ENCODE measurements around the gene GDF2. TPM values are rescaled to one million over a fixed set of nuclear protein-coding genes. Genes with fewer than 3 reads are reported as not detected.

GDF2 gene
- total RNA-seq, 1 experiment from 2014 or later: not detected

GRCh38 chr10:47283101-47283630 is 39.1 kb upstream of the GDF2 start:
- Mint-ChIP-seq H3K4me3 (ENCODE audit: unreplicated experiment) (no peak overlapping the region), H3K27me3 (ENCODE audit: insufficient read depth, unreplicated experiment) (peaks cover 27% of the 10 kb centered on the region), H3K27ac (ENCODE audit: unreplicated experiment) (no peak overlapping the region), H3K36me3 (ENCODE audit: insufficient read depth, unreplicated experiment) (no peaks in the 10 kb centered on the region), H3K9me3 (ENCODE audit: unreplicated experiment) (no peaks in the 10 kb centered on the region), H3K4me1 (ENCODE audit: low read depth, unreplicated experiment) (no peaks in the 10 kb centered on the region)
- no peak for DNase-seq
- Histone ChIP-seq H3K4me3 (ENCODE audit: low read depth, low read length) (no peak overlapping the region), H3K36me3 (ENCODE audit: control insufficient read depth, insufficient read depth, low read length) (no peaks in the 10 kb centered on the region), H3K9me3 (no peaks in the 10 kb centered on the region), H3K27me3 (replicated peaks; ENCODE audit: control insufficient read depth, insufficient read depth, low read length) (no peaks in the 10 kb centered on the region), H3K4me1 (no peaks in the 10 kb centered on the region)
- ChIA-PET CTCF (interaction anchor here (0.7 kb wide), 1 partner anchor 1626 kb away, joined by 3 read pairs; no protein-coding TSS in a partner anchor), POLR2A (no interaction called here)
- intact Hi-C loops (cut with micrococcal nuclease; ENCODE audit: unreplicated experiment): no loop called here
- TF ChIP-seq, protein P1, sequence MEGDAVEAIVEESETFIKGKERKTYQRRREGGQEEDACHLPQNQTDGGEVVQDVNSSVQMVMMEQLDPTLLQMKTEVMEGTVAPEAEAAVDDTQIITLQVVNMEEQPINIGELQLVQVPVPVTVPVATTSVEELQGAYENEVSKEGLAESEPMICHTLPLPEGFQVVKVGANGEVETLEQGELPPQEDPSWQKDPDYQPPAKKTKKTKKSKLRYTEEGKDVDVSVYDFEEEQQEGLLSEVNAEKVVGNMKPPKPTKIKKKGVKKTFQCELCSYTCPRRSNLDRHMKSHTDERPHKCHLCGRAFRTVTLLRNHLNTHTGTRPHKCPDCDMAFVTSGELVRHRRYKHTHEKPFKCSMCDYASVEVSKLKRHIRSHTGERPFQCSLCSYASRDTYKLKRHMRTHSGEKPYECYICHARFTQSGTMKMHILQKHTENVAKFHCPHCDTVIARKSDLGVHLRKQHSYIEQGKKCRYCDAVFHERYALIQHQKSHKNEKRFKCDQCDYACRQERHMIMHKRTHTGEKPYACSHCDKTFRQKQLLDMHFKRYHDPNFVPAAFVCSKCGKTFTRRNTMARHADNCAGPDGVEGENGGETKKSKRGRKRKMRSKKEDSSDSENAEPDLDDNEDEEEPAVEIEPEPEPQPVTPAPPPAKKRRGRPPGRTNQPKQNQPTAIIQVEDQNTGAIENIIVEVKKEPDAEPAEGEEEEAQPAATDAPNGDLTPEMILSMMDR (IDR thresholded peaks at IDR 0.05; ENCODE audit: insufficient read depth in 1 of 2, low read depth in 1 of 2, low read length in 1 of 2, severe bottlenecking in 1 of 2, unreplicated experiment in 1 of 2): no peak
- no TSS peak for BruUV-seq (replicated peaks)

GRCh38 chr10:47283848-47284247 is 38.4 kb upstream of the GDF2 start:
- no peaks in the 10 kb centered on the region for H3K27me3 ChIP-seq (replicated peaks; ENCODE audit: control insufficient read depth, insufficient read depth, low read length)
- TF ChIP-seq, protein P1 (IDR thresholded peaks at IDR 0.05; ENCODE audit: insufficient read depth in 1 of 2, low read depth in 1 of 2, low read length in 1 of 2, severe bottlenecking in 1 of 2, unreplicated experiment in 1 of 2): no peak
- H3K27me3 Mint-ChIP-seq (ENCODE audit: insufficient read depth, unreplicated experiment): peaks cover 31% of the 10 kb centered on the region
- intact Hi-C loops (cut with micrococcal nuclease; ENCODE audit: unreplicated experiment): no loop called here
- H3K9me3 ChIP-seq: no peaks in the 10 kb centered on the region
- CTCF ChIA-PET: no interaction called here
- no peaks in the 10 kb centered on the region for H3K4me1 ChIP-seq
- BruUV-seq (replicated peaks): no TSS peak
- POLR2A ChIA-PET: no interaction called here
- no peak overlapping the region for H3K4me3 Mint-ChIP-seq (ENCODE audit: unreplicated experiment)
- H3K4me1 Mint-ChIP-seq (ENCODE audit: low read depth, unreplicated experiment): no peaks in the 10 kb centered on the region
- H3K36me3 Mint-ChIP-seq (ENCODE audit: insufficient read depth, unreplicated experiment): no peaks in the 10 kb centered on the region
- no peaks in the 10 kb centered on the region for H3K36me3 ChIP-seq (ENCODE audit: control insufficient read depth, insufficient read depth, low read length)
- DNase-seq: no peak
- H3K27ac Mint-ChIP-seq (ENCODE audit: unreplicated experiment): no peak overlapping the region
- no peaks in the 10 kb centered on the region for H3K9me3 Mint-ChIP-seq (ENCODE audit: unreplicated experiment)
- no peak overlapping the region for H3K4me3 ChIP-seq (ENCODE audit: low read depth, low read length)

- peaks cover 1% of the 10 kb centered on the region; the same call in 1 of the 2 replicates for H3K27me3 ChIP-seq (replicated peaks; ENCODE audit: control insufficient read depth, insufficient read depth, low read length)
- H3K36me3 ChIP-seq (ENCODE audit: control insufficient read depth, insufficient read depth, low read length): no peaks in the 10 kb centered on the region
- no peaks in the 10 kb centered on the region for H3K9me3 ChIP-seq
- no peak overlapping the region for H3K27ac Mint-ChIP-seq (ENCODE audit: unreplicated experiment)
- no peaks in the 10 kb centered on the region for H3K36me3 Mint-ChIP-seq (ENCODE audit: insufficient read depth, unreplicated experiment)
- H3K4me1 ChIP-seq: no peaks in the 10 kb centered on the region
- intact Hi-C loops (cut with micrococcal nuclease; ENCODE audit: unreplicated experiment): no loop called here
- no TSS peak for BruUV-seq (replicated peaks)
- no peak for DNase-seq
- peaks cover 34% of the 10 kb centered on the region for H3K27me3 Mint-ChIP-seq (ENCODE audit: insufficient read depth, unreplicated experiment)
- H3K4me1 Mint-ChIP-seq (ENCODE audit: low read depth, unreplicated experiment): no peaks in the 10 kb centered on the region
- no peaks in the 10 kb centered on the region for H3K9me3 Mint-ChIP-seq (ENCODE audit: unreplicated experiment)
- H3K4me3 ChIP-seq (ENCODE audit: low read depth, low read length): no peak overlapping the region
- ChIA-PET CTCF (interaction anchor here (1.7 kb wide), 1 partner anchor 26 kb away, joined by 4 read pairs; no protein-coding TSS in a partner anchor), POLR2A (no interaction called here)
- no peak overlapping the region for H3K4me3 Mint-ChIP-seq (ENCODE audit: unreplicated experiment)
- TF ChIP-seq, protein P1 (IDR thresholded peaks at IDR 0.05; ENCODE audit: insufficient read depth in 1 of 2, low read depth in 1 of 2, low read length in 1 of 2, severe bottlenecking in 1 of 2, unreplicated experiment in 1 of 2): peak in 1 of 2 experiments; percentile 30
Observed at GRCh38 chr10:47285381-47286115, 36.7 kb upstream of the GDF2 start.
